ENCODE results near the gene LRCH1. TPM values are rescaled to one million over a fixed set of nuclear protein-coding genes. Genes with fewer than 3 reads are reported as not detected.

Gene LRCH1
- total and polyA plus RNA-seq, 2 of the 13 experiments (the other 11 are each of a cell fraction or from before 2014, with no cell fraction given) = 4.1 to 12.6 TPM

- TF ChIP-seq TEAD3 (CRISPR knock-in tag; optimal IDR thresholded peaks at IDR 0.05; ENCODE audit: borderline replicate concordance) = peak; percentile 59
- TF ChIP-seq SP2 (CRISPR knock-in tag; IDR thresholded peaks at IDR 0.05) = no peak
- TF ChIP-seq RCOR2 (CRISPR knock-in tag; IDR thresholded peaks at IDR 0.05) = peak; percentile 90
- peak; percentile 92 for TF ChIP-seq THRA (CRISPR knock-in tag; IDR thresholded peaks at IDR 0.05; ENCODE audit: borderline replicate concordance)
- TF ChIP-seq ZNF260 (CRISPR knock-in tag; IDR thresholded peaks at IDR 0.05; ENCODE audit: borderline replicate concordance, low read depth) = no peak
- no peak for TF ChIP-seq ZNF530 (CRISPR knock-in tag; IDR thresholded peaks at IDR 0.05; ENCODE audit: low read depth)
- TF ChIP-seq ATF2 (CRISPR knock-in tag; IDR thresholded peaks at IDR 0.05) = peak; percentile 68; the same call in 1 of the 2 replicates
- no peak for TF ChIP-seq KDM4B (CRISPR knock-in tag; IDR thresholded peaks at IDR 0.05)
- no peak for TF ChIP-seq ZBTB14 (CRISPR knock-in tag; IDR thresholded peaks at IDR 0.05)
- TF ChIP-seq IRF1 (CRISPR knock-in tag; IDR thresholded peaks at IDR 0.05; ENCODE audit: low read depth) = no peak
- TF ChIP-seq ZNF225 (CRISPR knock-in tag; IDR thresholded peaks at IDR 0.05) = no peak
- TF ChIP-seq ZMYM3 (CRISPR knock-in tag; IDR thresholded peaks at IDR 0.05) = peak; percentile 32; the same call in 1 of the 2 replicates
- TF ChIP-seq TCF7 (IDR thresholded peaks at IDR 0.05; ENCODE audit: low read depth) = peak; percentile 93
- TF ChIP-seq SIN3B (IDR thresholded peaks at IDR 0.05; ENCODE audit: low read length) = no peak
- no peak for TF ChIP-seq ZC3H4 (CRISPR knock-in tag; IDR thresholded peaks at IDR 0.05; ENCODE audit: borderline replicate concordance)
- no peak for TF ChIP-seq IKZF1 (IDR thresholded peaks at IDR 0.05)
- no peak for TF ChIP-seq CERS6 (CRISPR knock-in tag; IDR thresholded peaks at IDR 0.05)
- no peak for TF ChIP-seq CTCF (CRISPR knock-in tag; IDR thresholded peaks at IDR 0.05)
- TF ChIP-seq SMC3 (IDR thresholded peaks at IDR 0.05; ENCODE audit: low read length) = no peak
- TF ChIP-seq ZBTB26 (CRISPR knock-in tag; IDR thresholded peaks at IDR 0.05; ENCODE audit: borderline replicate concordance) = 0 out of 2 replicates have a peak, but pooled peaks have one; percentile 38
- no peak for TF ChIP-seq WIZ (CRISPR knock-in tag; IDR thresholded peaks at IDR 0.05)
Observed at GRCh38 chr13:46607768-46608564, 55.0 kb downstream of the LRCH1 start (continued).

Measured in HepG2 (cell line).